ENCODE results near the gene ALPL.

DNA sequence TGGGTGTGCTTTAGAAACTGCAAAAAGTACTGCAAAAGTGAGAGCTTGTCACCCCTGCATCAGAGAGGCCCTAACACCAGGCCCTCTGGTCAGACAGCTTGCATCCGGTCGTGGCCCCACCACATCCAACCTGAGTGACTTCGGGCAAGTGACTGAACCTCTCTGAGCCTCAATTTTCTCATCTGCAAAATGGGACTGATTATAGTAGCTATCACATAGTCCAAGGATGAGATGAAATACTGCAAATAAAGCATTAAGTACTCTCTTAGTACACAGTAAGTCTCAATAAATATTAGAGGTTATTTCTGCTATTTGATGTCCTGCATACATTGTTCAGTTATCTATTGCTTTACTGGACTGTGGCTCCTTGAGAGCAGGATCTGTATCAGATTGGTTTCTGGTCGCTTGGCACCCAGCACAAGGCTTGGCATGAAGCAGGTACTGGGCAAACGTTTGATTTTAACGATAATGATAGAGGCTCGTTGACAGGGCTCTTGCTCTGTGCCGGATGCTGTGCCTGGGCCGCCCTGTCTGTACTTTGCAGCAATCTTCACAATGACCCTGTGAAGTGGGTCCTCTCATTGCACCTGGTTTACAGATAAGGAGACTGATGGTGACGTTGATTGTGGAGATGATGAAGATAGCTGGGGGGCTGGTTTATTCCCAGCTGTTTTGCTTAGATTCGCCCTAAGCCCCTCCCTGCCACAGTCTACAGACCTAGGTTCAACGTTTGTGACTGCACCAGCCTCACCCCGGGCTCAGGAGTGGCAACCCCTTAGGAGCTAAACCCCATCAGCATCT is 116.4 kb downstream of the ALPL start:
- TF ChIP-seq EP300 (IDR thresholded peaks at IDR 0.05; ENCODE audit: low read depth) (no peak), CTCF (IDR thresholded peaks at IDR 0.05) (no peak), POLR2AphosphoS5 (IDR thresholded peaks at IDR 0.05) (no peak), POLR2A (IDR thresholded peaks at IDR 0.05) (no peak)
